ENCODE results near the gene DUSP8.

The DUSP8 gene

GRCh38 chr11:1520663-1521267 is 51.3 kb downstream of the DUSP8 start:
- no peak overlapping the region for H3K4me3 Mint-ChIP-seq
- H3K4me1 Mint-ChIP-seq = peaks cover 10% of the 10 kb centered on the region
- H3K9me3 Mint-ChIP-seq = no peaks in the 10 kb centered on the region
- peak overlapping the region in 1 of 3 experiments; percentile 68 for H3K27ac Mint-ChIP-seq
- H3K36me3 Mint-ChIP-seq (ENCODE audit: low read depth) = peaks cover 4% of the 10 kb centered on the region
- TF ChIP-seq CTCF (IDR thresholded peaks at IDR 0.05; ENCODE audit: unreplicated experiment in 3 of 3) = no peak
- peaks cover 8% of the 10 kb centered on the region for H3K27me3 Mint-ChIP-seq (ENCODE audit: low read depth)

DNA sequence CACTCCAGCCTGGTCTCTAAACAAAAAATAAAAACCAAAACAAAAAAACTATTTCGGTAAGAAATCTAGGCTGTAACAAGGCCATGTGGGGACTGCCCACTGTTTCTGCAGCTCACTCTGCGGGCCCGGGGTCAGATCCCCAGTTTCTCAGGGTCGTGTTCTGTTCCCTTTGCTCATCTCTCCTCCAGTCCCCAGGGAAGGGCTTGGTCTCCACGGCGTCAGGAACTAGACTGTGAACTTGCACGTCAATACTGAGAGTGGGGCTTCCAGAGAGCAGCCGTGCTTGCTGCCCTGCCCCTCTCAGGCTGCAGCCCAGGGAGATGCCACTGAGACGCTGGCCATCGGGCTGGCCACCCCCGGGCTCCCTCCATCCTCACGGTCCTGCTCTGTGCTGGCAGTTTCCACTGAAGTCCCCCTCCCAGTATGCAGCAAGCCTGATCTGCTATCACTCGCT is 51.8 kb downstream of the DUSP8 start:
- Mint-ChIP-seq H3K4me3 (no peak overlapping the region), H3K27ac (no peak overlapping the region), H3K36me3 (ENCODE audit: low read depth) (peaks cover 4% of the 10 kb centered on the region), H3K27me3 (ENCODE audit: low read depth) (peaks cover 8% of the 10 kb centered on the region), H3K9me3 (no peaks in the 10 kb centered on the region), H3K4me1 (peaks cover 10% of the 10 kb centered on the region)
- no peak for TF ChIP-seq CTCF (IDR thresholded peaks at IDR 0.05; ENCODE audit: unreplicated experiment in 3 of 3)

DNA sequence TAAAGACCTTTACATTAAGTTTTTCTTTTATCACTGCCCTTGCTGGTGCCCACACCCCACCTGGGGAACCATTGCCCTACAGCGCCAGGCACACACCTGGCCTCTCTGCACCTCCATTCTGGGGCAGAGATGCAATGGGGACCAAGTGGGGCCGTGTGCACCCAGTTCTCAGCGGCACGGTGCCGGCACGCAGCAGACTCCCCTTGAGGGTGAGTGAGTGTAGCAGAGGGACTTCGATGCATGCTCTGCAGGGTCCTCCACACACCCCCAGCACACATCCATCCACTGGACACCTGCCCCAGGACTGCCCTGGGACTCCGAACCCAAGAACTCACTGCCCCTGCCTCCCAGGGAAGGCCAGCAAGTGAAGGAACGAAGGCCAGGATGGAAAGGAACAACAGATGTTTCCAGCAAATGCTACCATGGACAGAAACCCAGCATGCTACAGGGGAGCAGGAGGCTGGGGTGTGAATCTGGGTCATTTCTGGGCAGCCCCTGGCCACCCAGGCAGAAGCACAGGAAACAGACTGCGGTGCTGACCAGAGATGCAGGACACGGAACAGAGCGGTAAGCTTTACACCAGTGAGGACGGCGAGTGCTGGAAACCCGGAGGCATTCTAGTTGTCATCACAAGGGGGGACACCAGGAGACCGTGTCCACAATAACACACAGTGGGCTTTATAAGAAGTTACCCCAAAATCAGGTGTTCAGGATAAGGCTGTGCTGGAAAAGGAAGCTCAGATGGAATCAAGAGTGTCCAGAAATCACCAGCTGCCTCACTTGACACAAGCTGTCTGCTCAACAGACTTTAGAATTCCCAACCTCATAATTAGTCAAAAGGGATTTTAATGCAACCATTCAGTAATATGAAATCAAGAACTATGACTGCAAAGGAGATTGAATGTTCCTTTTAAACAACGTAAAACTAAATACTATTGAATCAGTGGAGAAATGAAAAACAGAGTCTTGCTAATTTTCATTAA is 52.8 kb downstream of the DUSP8 start:
- H3K27ac Mint-ChIP-seq = no peak overlapping the region
- peaks cover 4% of the 10 kb centered on the region for H3K36me3 Mint-ChIP-seq (ENCODE audit: low read depth)
- H3K27me3 Mint-ChIP-seq (ENCODE audit: low read depth) = peaks cover 8% of the 10 kb centered on the region
- H3K4me1 Mint-ChIP-seq = peaks cover 15% of the 10 kb centered on the region
- no peak overlapping the region for H3K4me3 Mint-ChIP-seq
- H3K9me3 Mint-ChIP-seq = no peaks in the 10 kb centered on the region
- TF ChIP-seq CTCF (IDR thresholded peaks at IDR 0.05; ENCODE audit: unreplicated experiment in 3 of 3) = no peak

GRCh38 chr11:1518301-1518700 is 53.8 kb downstream of the DUSP8 start:
- Mint-ChIP-seq H3K4me1 (peaks cover 25% of the 10 kb centered on the region), H3K36me3 (ENCODE audit: low read depth) (peaks cover 4% of the 10 kb centered on the region), H3K9me3 (no peaks in the 10 kb centered on the region), H3K27me3 (ENCODE audit: low read depth) (peaks cover 8% of the 10 kb centered on the region), H3K4me3 (no peak overlapping the region), H3K27ac (no peak overlapping the region)
- TF ChIP-seq CTCF (IDR thresholded peaks at IDR 0.05; ENCODE audit: unreplicated experiment in 3 of 3) = no peak

GRCh38 chr11:1517117-1518005 is 54.7 kb downstream of the DUSP8 start:
- Mint-ChIP-seq H3K9me3 (no peaks in the 10 kb centered on the region), H3K27me3 (ENCODE audit: low read depth) (peaks cover 8% of the 10 kb centered on the region), H3K4me1 (peaks cover 27% of the 10 kb centered on the region), H3K4me3 (no peak overlapping the region), H3K36me3 (ENCODE audit: low read depth) (peaks cover 4% of the 10 kb centered on the region), H3K27ac (no peak overlapping the region)
- TF ChIP-seq CTCF (IDR thresholded peaks at IDR 0.05; ENCODE audit: unreplicated experiment in 3 of 3) = no peak
